B cell (primary cell): Measurements from ENCODE around the gene DPYD. TPM values are rescaled to one million over a fixed set of nuclear protein-coding genes. Genes with fewer than 3 reads are reported as not detected.
"Not testable (repeated sequence)": the region's sequence is repeated elsewhere in the genome, so short reads cannot be mapped to it uniquely, and the experiment has no call there.

Source experiments
- ATAC-seq: fragments of 200-7000 bp; cut with Tn5 transposase; one replicate; pipeline ENCODE4 v1.10.0; 2021; ENCODE audit warnings: low read depth, mild to moderate bottlenecking, moderate number of reproducible peaks, moderate library complexity
- CTCF ChIA-PET: fragments of 350-600 bp; sonication (Branson Sonifier 250); formaldehyde crosslinking; loops from one replicate; lab custom pipeline; 2021; ENCODE audit warnings: antibody characterized with exemption, inconsistent platforms; lab: Charles Lee
- POLR2A ChIA-PET: fragments of 350-600 bp; sonication (Branson Sonifier 250); formaldehyde crosslinking; loops from one replicate; lab custom pipeline; 2021; ENCODE audit warnings: antibody characterized with exemption; lab: Charles Lee
- DNase-seq: peaks from one replicate; pipeline ENCODE4 v3.0.0; 2013
- H2AFZ ChIP-seq: 2 replicates; pipeline ENCODE4 v1.6.1; 2012; ENCODE audit warnings: mild to moderate bottlenecking, low read depth, low read length; ENCODE audit not compliant: insufficient read depth, poor library complexity, severe bottlenecking
- H3K27ac ChIP-seq, 2 donors: 1 replicate in 1 of 2; 2 replicates in 1 of 2; pipeline ENCODE4 v1.5.1; 2012 to 2013; ENCODE audit warnings: low read length in 2 of 2, mild to moderate bottlenecking in 2 of 2, moderate library complexity in 1 of 2
- H3K27me3 ChIP-seq, 4 experiments: fragments of 200-600 bp in 1 of 4; sonication (generic) in 1 of 4; replicated peaks in 1 of 4; 1 replicate in 2 of 4; 2 replicates in 2 of 4; pipeline versions ENCODE4 v1.6.1 to v1.7.0; 2013 to 2016; ENCODE audit warnings: low read length in 3 of 4, mild to moderate bottlenecking in 2 of 4, mixed read lengths in 1 of 4, moderate library complexity in 1 of 4; ENCODE audit not compliant: insufficient read depth in 4 of 4, control insufficient read depth in 3 of 4; ENCODE audit errors: control extremely low read depth in 1 of 4
- H3K36me3 ChIP-seq, 2 experiments: replicated peaks in 1 of 2; 1 replicate in 1 of 2; 2 replicates in 1 of 2; pipeline versions ENCODE4 v1.6.1 to v1.7.1; 2013; ENCODE audit warnings: low read length in 1 of 2; ENCODE audit not compliant: insufficient read depth in 2 of 2, control insufficient read depth in 1 of 2; ENCODE audit errors: control extremely low read depth in 1 of 2, extremely low read depth in 1 of 2
- H3K4me1 ChIP-seq, 2 donors: fragments of 200-600 bp in 1 of 2; sonication (generic) in 1 of 2; 1 replicate in 1 of 2; 2 replicates in 1 of 2; pipeline versions ENCODE4 v1.5.1 to v1.6.1; 2013 to 2017; ENCODE audit warnings: low read length in 2 of 2; ENCODE audit not compliant: control insufficient read depth in 2 of 2, insufficient read depth in 2 of 2
- H3K4me2 ChIP-seq: replicated peaks from 2 replicates; pipeline ENCODE3; 2012; ENCODE audit warnings: mild to moderate bottlenecking, low read depth, low read length; ENCODE audit not compliant: poor library complexity, severe bottlenecking
- H3K4me3 ChIP-seq, 5 experiments: fragments of 200-600 bp in 1 of 5; sonication (generic) in 1 of 5; 1 replicate in 3 of 5; 2 replicates in 2 of 5; pipeline versions ENCODE4 v1.5.1 to v1.7.0; 2011 to 2016; ENCODE audit warnings: low read length in 4 of 5, mild to moderate bottlenecking in 4 of 5, low read depth in 2 of 5, control low read depth in 1 of 5, moderate library complexity in 1 of 5; ENCODE audit not compliant: insufficient read depth in 1 of 5; ENCODE audit errors: control extremely low read depth in 1 of 5, extremely low read depth in 1 of 5
- H3K79me2 ChIP-seq: fragments of 200-600 bp; sonication (generic); one replicate; pipeline ENCODE4 v1.6.0; 2016; ENCODE audit warnings: low read length; ENCODE audit not compliant: control insufficient read depth, insufficient read depth
- H3K9ac ChIP-seq: fragments of 200-600 bp; sonication (generic); 2 replicates; pipeline ENCODE4 v1.6.1; 2017; ENCODE audit warnings: mild to moderate bottlenecking, low read length, moderate library complexity
- H3K9me3 ChIP-seq, 3 donors: one replicate each; pipeline versions ENCODE4 v1.6.1 to v1.7.1; 2013; ENCODE audit warnings: low read length in 2 of 3; ENCODE audit not compliant: control insufficient read depth in 2 of 3, insufficient read depth in 1 of 3; ENCODE audit errors: control extremely low read depth in 1 of 3
- H4K20me1 ChIP-seq: 2 replicates; pipeline ENCODE4 v1.6.0; 2012; ENCODE audit warnings: mild to moderate bottlenecking, low read length; ENCODE audit not compliant: insufficient read depth, control insufficient read depth, poor library complexity, severe bottlenecking
- H3K27ac Mint-ChIP-seq: one replicate; pipeline ENCODE4 v1.8.0; 2021; ENCODE audit warnings: mixed read lengths
- H3K27me3 Mint-ChIP-seq: one replicate; pipeline ENCODE4 v1.8.0; 2021; ENCODE audit warnings: mixed read lengths
- H3K4me1 Mint-ChIP-seq: one replicate; pipeline ENCODE4 v1.8.0; 2021; ENCODE audit warnings: mixed read lengths
- H3K4me3 Mint-ChIP-seq: one replicate; pipeline ENCODE4 v1.8.0; 2021; ENCODE audit warnings: mixed read lengths
- H3K9me3 Mint-ChIP-seq: one replicate; pipeline ENCODE4 v1.8.0; 2022; ENCODE audit warnings: mixed read lengths; ENCODE audit not compliant: insufficient read depth
- EZH2 ChIP-seq: IDR thresholded peaks from 2 replicates; pipeline ENCODE4 v1.6.1; 2012; ENCODE audit warnings: borderline replicate concordance, low read depth, mild to moderate bottlenecking, moderate library complexity, low read length; ENCODE audit not compliant: insufficient read depth, poor library complexity, severe bottlenecking
- WGBS: methylation state at CpG from one replicate; pipeline ENCODE4 v1.1.5; 2013; ENCODE audit warnings: missing lambda C conversion rate; ENCODE audit not compliant: insufficient coverage; 5-methylcytosine and 5-hydroxymethylcytosine counted together
- intact Hi-C: fragments of 100-400 bp; cut with micrococcal nuclease; formaldehyde crosslinking; loops from one replicate; pipeline ENCODE4 v1.10.0; 2022
- polyA plus RNA-seq: library from polyadenylated mRNA; depleted of rRNA; stranded (reverse); fragments of >200 nt; gene quantifications from 2 replicates; pipeline ENCODE4 v1.2.3, GENCODE V29; 2012
- total RNA-seq, 2 donors: library from RNA; stranded (reverse); fragments of 120-200 nt in 1 of 2; gene quantifications; 1 replicate in 1 of 2; 2 replicates in 1 of 2; pipeline versions ENCODE4 v1.2.3 to v1.2.4, GENCODE V29; 2013 to 2022
- TF ChIP-seq, protein P1 (sequence below): fragments of 200-600 bp; IDR thresholded peaks from one replicate; pipeline ENCODE4 v1.8.0; 2022; ENCODE audit warnings: antibody characterized with exemption, mild to moderate bottlenecking

DPYD gene
- total and polyA plus RNA-seq, 2 donors (not counting 1 experiment from before 2014, with no cell fraction given) = 4.2 to 19.0 TPM

DNA sequence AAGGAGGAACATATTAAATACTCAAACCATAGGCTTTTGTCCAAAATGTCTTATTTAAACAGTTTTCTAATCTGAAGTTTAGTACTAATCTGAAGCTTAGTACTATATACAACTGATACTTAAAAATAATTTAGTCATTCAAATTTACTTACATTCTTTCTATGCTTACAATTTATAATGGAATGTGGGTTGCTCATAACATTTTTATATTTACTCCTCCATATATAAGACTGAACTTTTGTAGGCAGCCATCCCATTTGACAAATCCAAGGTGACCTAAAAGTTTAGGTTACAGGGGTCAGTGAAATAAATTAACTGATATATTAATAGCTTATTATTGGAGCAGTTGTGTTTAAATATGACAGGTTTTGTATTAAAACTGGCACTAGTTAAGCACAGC is 570.6 kb downstream of the DPYD start:
- DNase-seq = no peak
- Mint-ChIP-seq H3K9me3 (no peaks in the 10 kb centered on the region), H3K4me1 (no peaks in the 10 kb centered on the region), H3K27ac (no peak overlapping the region), H3K27me3 (no peaks in the 10 kb centered on the region), H3K4me3 (no peak overlapping the region)
- Histone ChIP-seq H4K20me1 (no peaks in the 10 kb centered on the region), H3K9ac (no peak overlapping the region), H3K4me1 (no peaks in the 10 kb centered on the region), H3K4me3 (no peak overlapping the region), H3K27me3 (no peaks in the 10 kb centered on the region), H3K79me2 (no peaks in the 10 kb centered on the region), H3K4me2 (no peak overlapping the region), H3K27ac (no peak overlapping the region), H3K36me3 (no peaks in the 10 kb centered on the region), H3K9me3 (no peaks in the 10 kb centered on the region), H2AFZ (no peak overlapping the region)
- ChIA-PET POLR2A (no interaction called here), CTCF (no interaction called here)
- no peak for ATAC-seq
- intact Hi-C loops = no loop called here
- TF ChIP-seq, protein P1, sequence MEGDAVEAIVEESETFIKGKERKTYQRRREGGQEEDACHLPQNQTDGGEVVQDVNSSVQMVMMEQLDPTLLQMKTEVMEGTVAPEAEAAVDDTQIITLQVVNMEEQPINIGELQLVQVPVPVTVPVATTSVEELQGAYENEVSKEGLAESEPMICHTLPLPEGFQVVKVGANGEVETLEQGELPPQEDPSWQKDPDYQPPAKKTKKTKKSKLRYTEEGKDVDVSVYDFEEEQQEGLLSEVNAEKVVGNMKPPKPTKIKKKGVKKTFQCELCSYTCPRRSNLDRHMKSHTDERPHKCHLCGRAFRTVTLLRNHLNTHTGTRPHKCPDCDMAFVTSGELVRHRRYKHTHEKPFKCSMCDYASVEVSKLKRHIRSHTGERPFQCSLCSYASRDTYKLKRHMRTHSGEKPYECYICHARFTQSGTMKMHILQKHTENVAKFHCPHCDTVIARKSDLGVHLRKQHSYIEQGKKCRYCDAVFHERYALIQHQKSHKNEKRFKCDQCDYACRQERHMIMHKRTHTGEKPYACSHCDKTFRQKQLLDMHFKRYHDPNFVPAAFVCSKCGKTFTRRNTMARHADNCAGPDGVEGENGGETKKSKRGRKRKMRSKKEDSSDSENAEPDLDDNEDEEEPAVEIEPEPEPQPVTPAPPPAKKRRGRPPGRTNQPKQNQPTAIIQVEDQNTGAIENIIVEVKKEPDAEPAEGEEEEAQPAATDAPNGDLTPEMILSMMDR = no peak
- TF ChIP-seq EZH2 = no peak

DNA sequence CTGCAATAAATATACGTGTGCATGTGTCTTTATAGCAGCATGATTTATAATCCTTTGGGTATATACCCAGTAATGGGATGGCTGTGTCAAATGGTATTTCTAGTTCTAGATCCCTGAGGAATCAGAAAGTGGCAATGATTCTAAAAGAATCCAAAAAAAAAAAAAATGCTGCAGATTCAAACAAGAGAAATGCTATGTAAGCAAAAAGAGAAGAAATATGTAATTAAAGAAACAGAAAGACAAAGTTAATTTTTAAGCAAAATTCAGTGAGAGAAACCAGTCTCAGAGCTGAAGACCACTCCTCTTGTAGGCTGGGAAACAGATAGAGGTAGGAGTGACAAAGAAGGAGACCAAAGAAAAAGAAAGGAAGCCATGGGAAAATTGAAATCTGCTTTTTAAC is 571.0 kb downstream of the DPYD start:
- H4K20me1 ChIP-seq, H3K27me3 ChIP-seq, H3K4me3 Mint-ChIP-seq, H3K4me1 ChIP-seq, H3K4me2 ChIP-seq, H3K9me3 ChIP-seq, H2AFZ ChIP-seq, H3K27ac Mint-ChIP-seq, DNase-seq, H3K27me3 Mint-ChIP-seq, ATAC-seq, H3K4me3 ChIP-seq, CTCF ChIA-PET, POLR2A ChIA-PET, H3K9ac ChIP-seq, H3K27ac ChIP-seq, intact Hi-C loops, H3K36me3 ChIP-seq, H3K9me3 Mint-ChIP-seq, H3K4me1 Mint-ChIP-seq, H3K79me2 ChIP-seq: not testable (repeated sequence)
- WGBS = no CpG with 5 or more reads among the region's 1 CpG
